AG04449 (cell line): Measurements from ENCODE around the gene RDH5.

Experiments used
- CTCF ChIA-PET: fragments of 350-600 bp; formaldehyde crosslinking; extraction: SDS; loops from one replicate; lab custom pipeline; 2021; ENCODE audit warnings: antibody characterized with exemption; lab: Yijun Ruan, JAX
- POLR2A ChIA-PET: fragments of 400-600, 350-600 bp; formaldehyde crosslinking; extraction: SDS; loops from one replicate; lab custom pipeline; 2020; ENCODE audit warnings: antibody characterized with exemption, inconsistent platforms; lab: Yijun Ruan, JAX
- DNase-seq: peaks from one replicate; pipeline ENCODE4 v3.0.0-alpha.2; 2010; ENCODE audit warnings: low read depth, low spot score
- H3K4me3 ChIP-seq: 2 replicates; pipeline ENCODE4 v1.5.1; 2011; ENCODE audit warnings: low read depth, mild to moderate bottlenecking, control low read depth, low read length
- TF ChIP-seq, protein P1 (sequence below): IDR thresholded peaks from one replicate; pipeline ENCODE4 v1.5.1; 2011; ENCODE audit warnings: mild to moderate bottlenecking, moderate library complexity, low read length, control low read depth, inconsistent platforms; ENCODE audit not compliant: insufficient read depth; ENCODE audit errors: missing control alignments

The RDH5 gene

DNA sequence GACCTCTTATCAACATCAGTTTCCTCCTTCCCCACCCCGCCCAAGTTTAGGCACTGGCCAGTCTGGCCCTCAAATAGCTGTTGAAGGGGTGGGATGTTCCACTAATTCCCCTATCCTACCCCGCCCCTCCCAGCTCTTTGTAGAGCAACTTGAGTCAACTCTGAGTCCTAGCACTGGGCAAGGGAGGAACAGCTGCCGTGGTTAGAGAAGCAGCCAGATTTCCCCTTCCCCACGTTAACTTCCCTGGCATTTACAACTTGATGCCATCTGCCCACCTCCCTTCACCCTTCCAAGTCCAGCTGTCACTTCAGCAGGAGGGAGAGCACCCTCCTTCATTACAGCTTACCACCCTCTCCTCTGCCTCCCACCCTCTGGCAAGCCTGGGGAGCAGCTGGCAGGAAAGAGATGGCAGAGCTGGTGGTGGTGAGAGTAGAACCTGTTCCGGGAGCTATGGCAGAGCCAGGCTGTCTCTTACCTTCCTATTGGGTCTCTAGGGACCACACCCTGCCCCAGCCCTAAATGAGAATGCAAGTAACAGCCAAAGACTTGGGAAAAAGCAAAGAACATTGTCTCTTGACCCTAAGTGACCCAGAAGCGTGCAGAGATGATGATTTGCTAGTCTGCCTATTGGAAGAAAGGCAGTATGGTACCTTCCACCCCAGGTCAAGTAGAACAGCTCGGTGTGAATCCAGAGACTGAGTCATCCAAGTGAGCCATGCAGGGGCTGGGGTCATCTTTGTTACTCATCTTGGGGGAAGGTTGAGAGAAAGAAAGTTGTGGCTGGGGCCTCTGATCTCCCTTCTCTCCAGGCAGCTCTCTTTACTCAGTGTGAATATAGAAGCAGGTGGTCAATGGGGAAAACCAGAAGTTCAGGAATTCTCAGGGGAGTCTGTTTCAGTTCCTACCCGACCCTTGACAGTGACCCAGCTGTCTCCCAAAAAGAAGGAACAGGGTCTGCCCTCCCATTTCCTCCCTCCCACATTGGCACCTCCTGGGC lies 2.9 kb upstream of the RDH5 start:
- POLR2A ChIA-PET: interaction anchor here (2.5 kb wide), 1 partner anchor 12 kb away, joined by 18 read pairs; the partner anchor contains the start of gene CD63
- CTCF ChIA-PET: interaction anchor here (0.9 to 3.5 kb wide), 8 partner anchors 8 to 528 kb away, joined by 3 to 15 read pairs (median 6); partner anchors contain the start of gene CD63
- no peak for DNase-seq
- TF ChIP-seq, protein P1, sequence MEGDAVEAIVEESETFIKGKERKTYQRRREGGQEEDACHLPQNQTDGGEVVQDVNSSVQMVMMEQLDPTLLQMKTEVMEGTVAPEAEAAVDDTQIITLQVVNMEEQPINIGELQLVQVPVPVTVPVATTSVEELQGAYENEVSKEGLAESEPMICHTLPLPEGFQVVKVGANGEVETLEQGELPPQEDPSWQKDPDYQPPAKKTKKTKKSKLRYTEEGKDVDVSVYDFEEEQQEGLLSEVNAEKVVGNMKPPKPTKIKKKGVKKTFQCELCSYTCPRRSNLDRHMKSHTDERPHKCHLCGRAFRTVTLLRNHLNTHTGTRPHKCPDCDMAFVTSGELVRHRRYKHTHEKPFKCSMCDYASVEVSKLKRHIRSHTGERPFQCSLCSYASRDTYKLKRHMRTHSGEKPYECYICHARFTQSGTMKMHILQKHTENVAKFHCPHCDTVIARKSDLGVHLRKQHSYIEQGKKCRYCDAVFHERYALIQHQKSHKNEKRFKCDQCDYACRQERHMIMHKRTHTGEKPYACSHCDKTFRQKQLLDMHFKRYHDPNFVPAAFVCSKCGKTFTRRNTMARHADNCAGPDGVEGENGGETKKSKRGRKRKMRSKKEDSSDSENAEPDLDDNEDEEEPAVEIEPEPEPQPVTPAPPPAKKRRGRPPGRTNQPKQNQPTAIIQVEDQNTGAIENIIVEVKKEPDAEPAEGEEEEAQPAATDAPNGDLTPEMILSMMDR: no peak
- H3K4me3 ChIP-seq: peak overlapping the region; percentile 81

DNA sequence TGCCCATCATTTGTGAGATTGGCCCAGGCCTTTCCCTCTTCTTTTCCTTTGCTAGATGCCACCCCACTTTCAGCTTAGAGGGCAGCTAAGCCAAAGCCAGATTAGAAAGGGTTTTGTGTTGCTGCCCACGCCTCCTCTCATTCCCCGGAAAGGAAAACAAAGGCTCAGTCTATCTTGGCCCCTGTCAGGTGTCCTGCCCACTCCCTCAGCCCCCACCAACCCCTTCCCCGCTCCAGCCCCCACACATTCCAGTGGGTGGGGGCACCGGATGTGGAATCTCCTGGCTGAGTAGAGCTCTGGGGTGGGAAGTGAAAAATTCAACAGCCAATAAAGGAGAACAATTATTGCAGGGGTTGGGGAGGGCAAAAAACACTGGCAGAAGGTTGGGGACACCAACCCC lies 2.2 kb upstream of the RDH5 start:
- DNase-seq: no peak
- TF ChIP-seq, protein P1: no peak
- CTCF ChIA-PET: interaction anchor here (1.0 to 3.5 kb wide), 5 partner anchors 11 to 72 kb away, joined by 3 to 15 read pairs (median 13); partner anchors contain the start of gene CD63
- peak overlapping the region; percentile 15 for H3K4me3 ChIP-seq
- POLR2A ChIA-PET: no interaction called here

DNA sequence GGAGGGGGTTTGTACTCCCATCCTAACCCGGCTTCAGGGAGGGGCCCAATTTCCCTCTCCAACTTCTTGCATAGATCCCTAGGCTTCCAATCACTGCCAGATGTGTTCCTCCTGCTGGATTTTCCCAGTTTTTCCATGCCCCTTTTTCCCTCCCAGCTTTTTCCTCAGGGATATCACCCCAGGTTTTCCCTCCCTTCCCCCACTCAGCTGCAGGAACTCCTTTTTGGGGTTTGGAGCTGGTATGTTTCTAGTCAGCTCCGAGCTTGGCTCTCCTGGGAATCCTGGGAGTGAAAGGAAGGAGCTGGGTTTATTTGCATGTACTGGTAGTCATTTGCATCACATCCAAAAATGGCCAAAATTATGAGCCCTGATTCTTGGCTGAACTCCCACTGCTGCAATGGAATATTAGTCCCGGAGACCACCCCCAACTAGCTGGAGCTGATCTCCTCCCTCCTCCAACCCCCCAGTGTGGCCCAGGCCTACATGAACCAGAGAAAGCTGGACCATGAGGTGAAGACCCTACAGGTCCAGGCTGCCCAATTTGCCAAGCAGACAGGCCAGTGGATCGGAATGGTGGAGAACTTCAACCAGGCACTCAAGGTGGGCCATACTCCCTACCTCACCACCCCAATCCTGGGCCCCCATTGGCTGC lies 1.4 kb upstream of the RDH5 start:
- DNase-seq: no peak
- POLR2A ChIA-PET: interaction anchor here (1.0 to 3.0 kb wide), 2 partner anchors 11 to 255 kb away, joined by 3 to 39 read pairs; partner anchors contain the start of genes CD63 and RAB5B
- TF ChIP-seq, protein P1: no peak
- CTCF ChIA-PET: interaction anchor here (0.7 to 7.1 kb wide), 4 partner anchors 11 to 62 kb away, joined by 3 to 79 read pairs (median 8); partner anchors contain the start of gene CD63
- no peak overlapping the region for H3K4me3 ChIP-seq

DNA sequence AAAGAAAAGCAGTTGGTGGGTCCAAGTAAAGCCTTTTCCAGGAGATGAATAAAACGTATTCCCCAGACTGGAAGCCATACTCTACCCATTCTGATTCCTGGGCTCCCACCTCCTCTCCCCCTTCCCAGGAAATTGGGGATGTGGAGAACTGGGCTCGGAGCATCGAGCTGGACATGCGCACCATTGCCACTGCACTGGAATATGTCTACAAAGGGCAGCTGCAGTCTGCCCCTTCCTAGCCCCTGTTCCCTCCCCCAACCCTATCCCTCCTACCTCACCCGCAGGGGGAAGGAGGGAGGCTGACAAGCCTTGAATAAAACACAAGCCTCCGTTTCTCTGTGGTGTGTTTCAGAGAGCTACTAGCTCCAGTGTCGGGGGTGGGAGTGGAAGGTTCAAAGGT lies 822 bp upstream of the RDH5 start:
- DNase-seq: no peak
- ChIA-PET POLR2A (interaction anchor here (1.0 to 3.0 kb wide), 2 partner anchors 10 to 255 kb away, joined by 3 to 39 read pairs; partner anchors contain the start of genes CD63 and RAB5B), CTCF (interaction anchor here (0.7 to 7.1 kb wide), 7 partner anchors 9 to 72 kb away, joined by 3 to 79 read pairs (median 5); partner anchors contain the start of gene CD63)
- TF ChIP-seq, protein P1: no peak
- H3K4me3 ChIP-seq: no peak overlapping the region

- CTCF ChIA-PET: interaction anchor here (0.7 to 7.1 kb wide), 9 partner anchors 9 to 234 kb away, joined by 3 to 79 read pairs (median 3); a partner anchor contains a TSS
- DNase-seq: no peak
These were observed 776 bp downstream of the RDH5 start for GRCh38 chr12:55720894-55721444.

More at GRCh38 chr12:55720894-55721444, 776 bp downstream of the RDH5 start:
- H3K4me3 ChIP-seq: no peak overlapping the region; the same call in 1 of the 2 replicates
- POLR2A ChIA-PET: interaction anchor here (1.0 to 3.0 kb wide), 3 partner anchors 8 to 253 kb away, joined by 3 to 39 read pairs (median 5); partner anchors contain the start of genes CD63 and RAB5B
- TF ChIP-seq, protein P1: peak; percentile 68
